Measurements from ENCODE around the gene TMEM125. TPM values are rescaled to one million over a fixed set of nuclear protein-coding genes. Genes with fewer than 3 reads are reported as not detected.

The TMEM125 gene
- total RNA-seq, 1 experiment from 2014 or later = not detected

DNA sequence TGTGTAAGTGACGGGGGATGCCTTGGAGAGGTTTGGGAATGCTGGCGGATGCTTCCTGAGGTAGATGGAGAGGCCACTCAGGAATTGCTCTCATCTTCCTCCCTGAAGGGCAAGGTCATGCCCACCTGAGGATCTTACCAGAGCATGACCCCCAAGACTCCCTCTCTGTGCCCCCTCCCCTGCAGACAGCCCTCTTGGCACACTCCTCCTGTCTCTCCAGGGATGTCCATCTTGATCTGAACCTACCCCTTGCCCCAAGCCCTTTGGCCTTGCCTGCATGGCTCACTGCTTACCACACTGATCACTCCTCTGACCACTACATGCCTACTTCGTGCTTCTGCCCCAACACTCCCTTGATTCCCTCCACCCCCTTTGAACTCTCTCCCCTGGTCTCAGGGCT is 50.0 kb downstream of the TMEM125 start:
- Histone ChIP-seq H3K4me1 (ENCODE audit: control insufficient read depth, insufficient read depth, low read length) (no peaks in the 10 kb centered on the region), H3K27me3 (ENCODE audit: control insufficient read depth, insufficient read depth, low read length) (no peaks in the 10 kb centered on the region), H3K4me3 (ENCODE audit: low read depth in 2 of 2, low read length in 2 of 2) (no peak overlapping the region), H3K9me3 (ENCODE audit: control insufficient read depth, insufficient read depth, low read depth, low read length) (no peaks in the 10 kb centered on the region), H3K27ac (ENCODE audit: low read length) (no peak overlapping the region), H3K36me3 (ENCODE audit: control insufficient read depth, insufficient read depth, low read length) (no peaks in the 10 kb centered on the region)
- CTCF ChIA-PET = no interaction called here
- intact Hi-C loops (cut with micrococcal nuclease; ENCODE audit: unreplicated experiment) = no loop called here
- BruUV-seq (replicated peaks) = no TSS peak
- POLR2A ChIA-PET = no interaction called here
- in situ Hi-C loops (cut with HindIII; ENCODE audit: low pct_unique_long_range_greater_than_20kb, low sequenced_read_pairs) = no loop called here
- TF ChIP-seq POLR2AphosphoS5 (IDR thresholded peaks at IDR 0.05; ENCODE audit: low read depth, low read length) = no peak
- ATAC-seq (no peak), DNase-seq (ENCODE audit: low read depth, low spot score) (no peak)

DNA sequence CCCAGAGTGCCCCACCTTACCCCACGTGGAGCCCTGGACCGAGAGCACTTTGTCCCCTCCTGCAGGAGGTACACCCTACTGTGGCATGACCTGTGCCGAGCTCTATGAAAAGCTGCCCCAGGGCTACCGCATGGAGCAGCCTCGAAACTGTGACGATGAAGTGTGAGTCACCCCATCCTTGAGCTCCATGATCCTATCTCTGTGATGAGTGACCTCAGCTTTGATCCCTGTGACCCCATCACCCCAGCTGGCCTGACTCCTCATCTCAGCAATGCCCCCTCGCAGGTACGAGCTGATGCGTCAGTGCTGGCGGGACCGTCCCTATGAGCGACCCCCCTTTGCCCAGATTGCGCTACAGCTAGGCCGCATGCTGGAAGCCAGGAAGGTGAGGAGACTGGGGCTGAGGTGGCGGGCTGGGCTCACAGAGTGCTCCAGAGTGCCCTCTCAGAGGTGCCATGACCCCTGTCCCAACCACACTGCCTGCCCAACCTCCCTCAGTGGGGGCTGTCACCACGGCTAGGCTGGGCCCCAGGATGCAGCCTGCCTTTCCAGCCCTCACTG is 51.6 kb downstream of the TMEM125 start:
- CTCF ChIA-PET = no interaction called here
- ATAC-seq = no peak

DNA sequence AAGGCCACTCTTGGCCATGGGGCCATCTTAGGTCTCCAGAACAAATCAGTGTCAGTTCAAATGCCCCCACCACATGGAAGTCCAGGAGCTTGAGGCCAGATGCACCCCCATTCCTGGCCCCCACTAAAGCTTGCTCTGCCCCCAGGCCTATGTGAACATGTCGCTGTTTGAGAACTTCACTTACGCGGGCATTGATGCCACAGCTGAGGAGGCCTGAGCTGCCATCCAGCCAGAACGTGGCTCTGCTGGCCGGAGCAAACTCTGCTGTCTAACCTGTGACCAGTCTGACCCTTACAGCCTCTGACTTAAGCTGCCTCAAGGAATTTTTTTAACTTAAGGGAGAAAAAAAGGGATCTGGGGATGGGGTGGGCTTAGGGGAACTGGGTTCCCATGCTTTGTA is 52.7 kb downstream of the TMEM125 start:
- no peak for DNase-seq (ENCODE audit: low read depth, low spot score)
- ChIA-PET POLR2A (no interaction called here), CTCF (no interaction called here)
- Histone ChIP-seq H3K4me3 (ENCODE audit: low read depth in 2 of 2, low read length in 2 of 2) (no peak overlapping the region), H3K27me3 (ENCODE audit: control insufficient read depth, insufficient read depth, low read length) (no peaks in the 10 kb centered on the region), H3K9me3 (ENCODE audit: control insufficient read depth, insufficient read depth, low read depth, low read length) (no peaks in the 10 kb centered on the region), H3K27ac (ENCODE audit: low read length) (no peak overlapping the region), H3K36me3 (ENCODE audit: control insufficient read depth, insufficient read depth, low read length) (no peaks in the 10 kb centered on the region), H3K4me1 (ENCODE audit: control insufficient read depth, insufficient read depth, low read length) (no peaks in the 10 kb centered on the region)
- ATAC-seq = no peak
- TF ChIP-seq, protein P1, sequence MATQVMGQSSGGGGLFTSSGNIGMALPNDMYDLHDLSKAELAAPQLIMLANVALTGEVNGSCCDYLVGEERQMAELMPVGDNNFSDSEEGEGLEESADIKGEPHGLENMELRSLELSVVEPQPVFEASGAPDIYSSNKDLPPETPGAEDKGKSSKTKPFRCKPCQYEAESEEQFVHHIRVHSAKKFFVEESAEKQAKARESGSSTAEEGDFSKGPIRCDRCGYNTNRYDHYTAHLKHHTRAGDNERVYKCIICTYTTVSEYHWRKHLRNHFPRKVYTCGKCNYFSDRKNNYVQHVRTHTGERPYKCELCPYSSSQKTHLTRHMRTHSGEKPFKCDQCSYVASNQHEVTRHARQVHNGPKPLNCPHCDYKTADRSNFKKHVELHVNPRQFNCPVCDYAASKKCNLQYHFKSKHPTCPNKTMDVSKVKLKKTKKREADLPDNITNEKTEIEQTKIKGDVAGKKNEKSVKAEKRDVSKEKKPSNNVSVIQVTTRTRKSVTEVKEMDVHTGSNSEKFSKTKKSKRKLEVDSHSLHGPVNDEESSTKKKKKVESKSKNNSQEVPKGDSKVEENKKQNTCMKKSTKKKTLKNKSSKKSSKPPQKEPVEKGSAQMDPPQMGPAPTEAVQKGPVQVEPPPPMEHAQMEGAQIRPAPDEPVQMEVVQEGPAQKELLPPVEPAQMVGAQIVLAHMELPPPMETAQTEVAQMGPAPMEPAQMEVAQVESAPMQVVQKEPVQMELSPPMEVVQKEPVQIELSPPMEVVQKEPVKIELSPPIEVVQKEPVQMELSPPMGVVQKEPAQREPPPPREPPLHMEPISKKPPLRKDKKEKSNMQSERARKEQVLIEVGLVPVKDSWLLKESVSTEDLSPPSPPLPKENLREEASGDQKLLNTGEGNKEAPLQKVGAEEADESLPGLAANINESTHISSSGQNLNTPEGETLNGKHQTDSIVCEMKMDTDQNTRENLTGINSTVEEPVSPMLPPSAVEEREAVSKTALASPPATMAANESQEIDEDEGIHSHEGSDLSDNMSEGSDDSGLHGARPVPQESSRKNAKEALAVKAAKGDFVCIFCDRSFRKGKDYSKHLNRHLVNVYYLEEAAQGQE (IDR thresholded peaks at IDR 0.05; ENCODE audit: insufficient read depth in 1 of 2, low read depth in 2 of 2, low read length in 1 of 2) = no peak
- TF ChIP-seq TCF7L2 (IDR thresholded peaks at IDR 0.05; ENCODE audit: low read depth, low read length) = no peak
- no peak for TF ChIP-seq SIN3A (IDR thresholded peaks at IDR 0.05; ENCODE audit: borderline replicate concordance, insufficient read depth, low read depth, low read length)
- no peak for TF ChIP-seq POLR2AphosphoS5 (IDR thresholded peaks at IDR 0.05; ENCODE audit: low read depth, low read length)
- TF ChIP-seq, protein P2, sequence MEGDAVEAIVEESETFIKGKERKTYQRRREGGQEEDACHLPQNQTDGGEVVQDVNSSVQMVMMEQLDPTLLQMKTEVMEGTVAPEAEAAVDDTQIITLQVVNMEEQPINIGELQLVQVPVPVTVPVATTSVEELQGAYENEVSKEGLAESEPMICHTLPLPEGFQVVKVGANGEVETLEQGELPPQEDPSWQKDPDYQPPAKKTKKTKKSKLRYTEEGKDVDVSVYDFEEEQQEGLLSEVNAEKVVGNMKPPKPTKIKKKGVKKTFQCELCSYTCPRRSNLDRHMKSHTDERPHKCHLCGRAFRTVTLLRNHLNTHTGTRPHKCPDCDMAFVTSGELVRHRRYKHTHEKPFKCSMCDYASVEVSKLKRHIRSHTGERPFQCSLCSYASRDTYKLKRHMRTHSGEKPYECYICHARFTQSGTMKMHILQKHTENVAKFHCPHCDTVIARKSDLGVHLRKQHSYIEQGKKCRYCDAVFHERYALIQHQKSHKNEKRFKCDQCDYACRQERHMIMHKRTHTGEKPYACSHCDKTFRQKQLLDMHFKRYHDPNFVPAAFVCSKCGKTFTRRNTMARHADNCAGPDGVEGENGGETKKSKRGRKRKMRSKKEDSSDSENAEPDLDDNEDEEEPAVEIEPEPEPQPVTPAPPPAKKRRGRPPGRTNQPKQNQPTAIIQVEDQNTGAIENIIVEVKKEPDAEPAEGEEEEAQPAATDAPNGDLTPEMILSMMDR (IDR thresholded peaks at IDR 0.05) = no peak
- no TSS peak for BruUV-seq (replicated peaks)
- in situ Hi-C loops (cut with HindIII; ENCODE audit: low pct_unique_long_range_greater_than_20kb, low sequenced_read_pairs) (no loop called here), intact Hi-C loops (cut with micrococcal nuclease; ENCODE audit: unreplicated experiment) (no loop called here)

More for the DNA sequence above, 51.6 kb downstream of the TMEM125 start:
- no peaks in the 10 kb centered on the region for H3K36me3 ChIP-seq (ENCODE audit: control insufficient read depth, insufficient read depth, low read length)
- no peaks in the 10 kb centered on the region for H3K4me1 ChIP-seq (ENCODE audit: control insufficient read depth, insufficient read depth, low read length)
- POLR2A ChIA-PET = interaction anchor here (0.6 to 1.3 kb wide), 3 partner anchors 15 to 761 kb away, joined by 4 to 8 read pairs (median 5); no protein-coding TSS in a partner anchor
- DNase-seq (ENCODE audit: low read depth, low spot score) = no peak
- in situ Hi-C loops (cut with HindIII; ENCODE audit: low pct_unique_long_range_greater_than_20kb, low sequenced_read_pairs) = no loop called here
- TF ChIP-seq SIN3A (IDR thresholded peaks at IDR 0.05; ENCODE audit: borderline replicate concordance, insufficient read depth, low read depth, low read length) = no peak
- TF ChIP-seq POLR2AphosphoS5 (IDR thresholded peaks at IDR 0.05; ENCODE audit: low read depth, low read length) = no peak
- intact Hi-C loops (cut with micrococcal nuclease; ENCODE audit: unreplicated experiment) = no loop called here
- H3K27ac ChIP-seq (ENCODE audit: low read length) = no peak overlapping the region
- no peaks in the 10 kb centered on the region for H3K9me3 ChIP-seq (ENCODE audit: control insufficient read depth, insufficient read depth, low read depth, low read length)
- no peak overlapping the region for H3K4me3 ChIP-seq (ENCODE audit: low read depth in 2 of 2, low read length in 2 of 2)
- no TSS peak for BruUV-seq (replicated peaks)
- H3K27me3 ChIP-seq (ENCODE audit: control insufficient read depth, insufficient read depth, low read length) = no peaks in the 10 kb centered on the region

Other genes with a start within 250 kb of the TMEM125 start
- gene EBNA1BP2, start 97.7 kb upstream of the TMEM125 start, total RNA-seq (2021; ENCODE audit: unreplicated experiment) = 144 TPM
- 0.69 TPM for gene CFAP57, start 97.7 kb upstream of the TMEM125 start, total RNA-seq (2021; ENCODE audit: unreplicated experiment)
- gene C1orf210, start 15.6 kb downstream of the TMEM125 start, total RNA-seq (2021; ENCODE audit: unreplicated experiment) = not detected
- gene TIE1, start 31.0 kb downstream of the TMEM125 start, total RNA-seq (2021; ENCODE audit: unreplicated experiment) = 0.28 TPM
- gene MPL, start 67.8 kb downstream of the TMEM125 start, total RNA-seq (2021; ENCODE audit: unreplicated experiment) = not detected
- 215 TPM for gene CDC20, start 89.0 kb downstream of the TMEM125 start, total RNA-seq (2021; ENCODE audit: unreplicated experiment)
- gene ELOVL1, start 98.0 kb downstream of the TMEM125 start, total RNA-seq (2021; ENCODE audit: unreplicated experiment) = 105 TPM
- 50.8 TPM for gene MED8, start 119.8 kb downstream of the TMEM125 start, total RNA-seq (2021; ENCODE audit: unreplicated experiment)
- 40.2 TPM for gene SZT2, start 119.9 kb downstream of the TMEM125 start, total RNA-seq (2021; ENCODE audit: unreplicated experiment)
- gene HYI, start 183.9 kb downstream of the TMEM125 start, total RNA-seq (2021; ENCODE audit: unreplicated experiment) = 55.3 TPM